NT2/D1 (cell line): Measurements from ENCODE around the gene LRRC8E.

ENCODE experiments used
- SUZ12 ChIP-seq: IDR thresholded peaks from 2 replicates; pipeline ENCODE4 v1.6.1; 2011; ENCODE audit not compliant: insufficient read length, insufficient read depth; ENCODE audit errors: extremely low read depth
- YY1 ChIP-seq: IDR thresholded peaks from 2 replicates; pipeline ENCODE4 v1.6.1; 2011; ENCODE audit not compliant: insufficient read length, insufficient read depth
- ZNF274 ChIP-seq: IDR thresholded peaks from 2 replicates; pipeline ENCODE4 v1.6.1; 2011; ENCODE audit warnings: mild to moderate bottlenecking, low read depth, low read length

GRCh38 chr19:7907122-7907521, 18.8 kb downstream of the LRRC8E start:
- TF ChIP-seq ZNF274 (no peak), SUZ12 (no peak), YY1 (no peak)
